ENCODE measurements around the gene TAF11.

GRCh38 chr6:34908194-34908593 lies 20.4 kb upstream of the TAF11 start:
- no peak for TF ChIP-seq CTCF (IDR thresholded peaks at IDR 0.05)
- no peak for TF ChIP-seq POLR2AphosphoS5 (IDR thresholded peaks at IDR 0.05)
- TF ChIP-seq POLR2A (IDR thresholded peaks at IDR 0.05): no peak

Measured in upper lobe of left lung (tissue), 4 donors.